DMS 273 (cell line): ENCODE data around the gene PCSK5.
"Not testable (repeated sequence)": the region's sequence is repeated elsewhere in the genome, so short reads cannot be mapped to it uniquely, and the experiment has no call there.

Experiments
- DNase-seq: peaks from one replicate; lab custom pipeline; 2025; ENCODE audit not compliant: unreplicated experiment; lab: John Stamatoyannopoulos, UW

The PCSK5 gene

DNA sequence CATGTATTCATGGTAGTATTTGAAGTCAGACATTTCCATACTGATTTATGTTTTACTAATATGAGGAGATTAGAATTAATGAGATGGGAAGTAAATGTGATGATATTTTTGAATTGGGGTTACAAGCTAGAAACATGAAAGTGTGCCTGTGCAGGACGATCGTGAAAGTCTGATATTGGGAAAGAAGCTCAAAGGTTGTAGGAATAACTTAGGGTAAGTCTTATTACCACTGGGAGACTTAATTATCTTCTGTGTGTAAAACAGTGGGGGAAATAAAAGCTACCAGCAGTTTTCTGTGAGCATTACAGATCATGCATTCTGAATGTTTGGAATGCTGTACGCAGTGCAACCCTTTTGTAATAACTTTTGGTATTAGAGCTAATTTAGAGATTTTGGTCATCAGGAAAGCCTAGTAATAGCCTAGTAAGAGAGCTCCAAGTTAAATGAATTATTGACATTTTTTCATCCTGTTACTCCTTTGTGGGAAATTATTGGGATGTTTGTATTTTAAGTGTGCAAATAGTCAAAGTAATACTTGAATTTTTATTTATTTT is 153.9 kb downstream of the PCSK5 start:
- no peak for DNase-seq

DNA sequence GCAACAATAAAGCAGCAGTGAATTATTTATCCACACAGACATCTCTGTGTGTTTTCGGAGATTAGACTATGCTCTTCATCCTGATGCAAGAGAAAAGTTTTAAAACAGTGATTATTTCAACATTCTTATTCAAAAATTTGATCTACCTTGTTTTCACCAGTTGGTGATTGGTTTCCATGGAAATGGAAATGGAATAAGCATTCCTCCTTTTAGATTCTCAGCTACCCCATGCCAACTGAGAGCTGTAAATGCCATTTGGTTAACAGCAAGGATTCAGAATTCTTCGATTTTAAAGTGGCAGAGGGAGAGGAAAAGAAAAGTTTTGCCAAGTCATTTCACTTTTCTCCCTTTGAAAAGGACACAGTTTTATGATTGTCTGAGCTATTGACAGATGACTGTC is 154.7 kb downstream of the PCSK5 start:
- DNase-seq: no peak

DNA sequence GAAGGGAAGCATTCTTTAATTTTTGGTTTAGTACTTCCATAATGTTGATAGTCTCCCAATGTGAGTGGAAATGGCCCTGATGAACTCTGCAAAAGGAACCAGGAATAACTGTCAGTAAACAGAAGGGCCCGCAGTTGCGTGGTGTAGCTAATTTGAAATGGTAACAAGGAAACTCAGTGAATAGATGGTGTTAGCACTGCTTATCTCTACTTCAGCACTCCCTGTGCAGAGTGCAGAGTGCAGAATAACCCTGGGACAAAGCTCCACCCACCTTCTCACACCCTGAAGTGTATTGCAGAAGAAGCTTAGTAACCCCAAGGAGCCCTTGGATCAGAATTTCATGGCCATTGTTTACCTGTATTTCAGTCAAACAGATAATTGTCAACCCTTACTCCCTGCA is 158.9 kb downstream of the PCSK5 start:
- DNase-seq: no peak

DNA sequence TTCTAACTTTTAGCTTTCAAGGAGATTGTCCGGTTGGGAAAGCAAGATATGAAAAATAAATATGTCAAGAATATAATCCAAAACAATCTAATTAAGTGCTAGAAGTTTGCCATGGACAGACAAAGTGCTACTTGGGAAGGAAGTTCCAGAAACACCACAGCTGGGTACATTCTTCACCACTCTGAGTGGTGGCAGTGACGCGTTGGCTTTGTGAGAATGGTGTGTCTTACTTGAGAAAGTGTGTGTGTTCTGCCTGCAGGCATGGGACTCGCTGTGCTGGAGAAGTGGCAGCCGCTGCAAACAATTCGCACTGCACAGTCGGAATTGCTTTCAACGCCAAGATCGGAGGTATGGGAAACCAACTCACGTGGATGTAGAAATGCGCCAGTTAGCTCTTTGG is 177.2 kb downstream of the PCSK5 start:
- DNase-seq: no peak

DNA sequence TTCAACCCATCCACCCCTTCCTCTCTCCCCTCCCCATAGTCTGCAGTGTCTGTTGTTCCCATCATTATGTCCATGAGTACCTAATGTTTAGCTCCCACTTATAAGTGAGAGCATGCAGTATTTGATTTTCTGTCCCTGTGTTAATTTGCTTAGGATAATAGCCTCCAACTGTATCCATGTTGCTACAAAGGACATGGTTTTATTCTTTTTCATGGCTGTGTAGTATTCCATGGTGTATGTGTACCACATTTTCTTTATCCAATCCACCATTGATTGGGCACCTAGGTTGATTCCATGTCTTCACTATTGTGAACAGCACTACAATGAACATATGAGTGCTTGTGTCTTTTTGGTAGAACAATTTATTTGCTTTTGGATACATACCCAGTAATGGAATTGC is 187.1 kb downstream of the PCSK5 start:
- DNase-seq: no peak

DNA sequence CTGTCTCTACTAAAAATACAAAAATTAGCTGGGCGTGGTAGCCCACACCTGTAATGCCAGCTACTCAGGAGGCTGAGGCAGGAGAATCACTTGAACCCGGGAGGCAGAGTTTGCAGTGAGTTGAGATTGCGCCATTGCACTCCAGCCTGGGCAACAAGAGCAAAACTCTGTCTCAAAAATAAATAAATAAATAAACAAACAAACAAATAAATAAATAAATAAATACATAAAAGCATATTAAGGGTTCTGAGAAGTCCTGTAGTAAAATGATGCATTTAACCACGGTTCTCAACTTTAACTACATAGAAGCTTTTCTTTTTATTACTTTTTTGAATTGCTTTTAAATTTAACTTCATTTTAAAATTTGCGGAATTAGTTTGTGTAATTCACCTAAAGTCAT is 190.8 kb downstream of the PCSK5 start:
- DNase-seq: not testable (repeated sequence)

DNA sequence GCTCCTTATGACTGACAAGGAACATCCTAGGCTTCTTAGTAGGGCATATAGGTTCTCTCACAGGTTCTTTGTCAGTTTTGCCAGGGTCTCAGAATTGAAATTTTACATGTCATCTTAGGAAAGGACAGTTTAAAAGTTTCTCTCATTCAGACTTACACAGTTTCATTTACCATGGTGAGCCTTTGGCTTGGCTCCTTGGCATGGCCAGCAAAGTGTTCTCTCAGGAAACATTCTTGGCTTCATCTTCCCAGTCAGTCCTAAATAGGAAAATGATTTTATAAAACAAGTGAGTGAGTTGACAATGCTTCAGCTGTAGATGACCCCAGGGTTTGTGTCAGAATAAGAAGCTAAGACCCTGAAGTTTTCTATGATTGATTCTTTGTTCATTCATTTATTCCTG is 191.6 kb downstream of the PCSK5 start:
- DNase-seq: no peak

DNA sequence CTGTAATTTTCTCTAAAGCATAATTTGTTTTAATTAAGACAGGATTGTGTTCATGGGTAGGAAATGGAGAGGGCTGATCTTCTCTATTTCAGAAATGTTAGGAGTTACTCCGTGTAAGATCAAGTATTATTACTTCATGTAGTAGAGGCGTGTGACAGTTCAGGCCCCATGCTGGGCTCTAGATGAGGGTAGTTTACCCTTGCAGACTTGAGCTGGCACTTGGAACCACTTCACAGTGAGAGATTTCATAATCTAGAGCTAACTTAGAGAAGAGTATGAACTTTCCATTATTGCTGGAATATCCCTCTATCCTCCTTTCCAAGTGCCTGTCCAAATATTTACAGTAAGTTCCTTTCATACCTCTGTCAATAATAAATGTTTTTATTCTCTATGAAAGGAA is 195.1 kb downstream of the PCSK5 start:
- no peak for DNase-seq

DNA sequence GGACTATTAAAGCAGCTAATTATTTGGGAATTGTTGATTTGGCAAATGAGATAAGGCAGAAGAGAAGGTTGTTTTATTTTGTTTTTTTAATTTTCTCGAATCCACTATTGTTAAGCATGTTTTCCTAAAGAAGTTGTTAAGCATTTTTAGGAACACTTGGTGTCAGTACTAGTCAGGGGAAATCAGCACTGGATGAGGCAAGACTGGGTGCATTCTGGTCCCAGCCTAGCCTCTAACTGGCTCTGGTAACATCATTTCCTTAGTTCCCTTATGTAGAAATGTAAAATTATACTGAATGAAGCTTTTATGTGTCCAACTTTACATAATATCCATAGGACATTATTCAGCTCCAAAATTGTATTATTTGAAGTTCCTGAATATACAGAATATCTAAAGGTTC is 196.1 kb downstream of the PCSK5 start:
- DNase-seq: no peak

DNA sequence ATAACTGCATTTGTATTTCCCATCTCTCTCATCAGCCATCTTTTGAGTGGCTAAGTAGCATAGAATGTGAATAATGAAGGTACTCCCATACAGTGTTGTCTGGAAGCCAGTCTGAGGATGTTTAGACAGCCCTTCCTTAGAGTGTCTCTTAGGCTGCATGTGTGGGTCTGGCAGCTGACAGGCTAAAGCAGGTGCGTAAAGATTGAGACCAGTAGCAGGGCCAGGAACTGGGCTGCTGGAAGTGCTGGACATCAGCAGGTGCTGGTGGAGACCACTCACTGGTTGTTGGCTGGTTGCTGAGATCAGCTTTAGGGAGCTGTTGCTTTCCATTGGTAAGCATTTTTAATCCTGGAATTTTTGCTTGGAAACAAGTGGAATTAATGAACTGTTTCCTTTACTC is 197.5 kb downstream of the PCSK5 start:
- DNase-seq: no peak

DNA sequence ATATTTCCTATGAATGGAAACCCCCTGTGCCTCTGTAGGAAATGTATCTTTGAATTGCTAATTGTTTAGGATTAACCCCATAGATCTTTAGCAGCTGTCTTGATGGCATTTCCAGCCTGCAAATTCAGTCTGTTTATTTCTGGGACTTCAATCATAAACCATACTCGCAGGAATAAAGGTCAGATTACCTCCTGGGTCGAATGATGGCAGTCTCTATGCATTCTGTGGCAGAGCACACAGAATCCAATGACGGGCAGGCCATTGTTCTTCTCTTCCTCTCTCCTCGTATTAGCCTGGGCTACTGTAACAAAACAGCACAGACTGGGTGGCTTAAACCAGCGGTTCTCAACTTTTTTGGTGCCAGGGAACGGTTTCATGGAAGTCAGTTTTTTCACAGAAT is 199.9 kb downstream of the PCSK5 start:
- DNase-seq: no peak

DNA sequence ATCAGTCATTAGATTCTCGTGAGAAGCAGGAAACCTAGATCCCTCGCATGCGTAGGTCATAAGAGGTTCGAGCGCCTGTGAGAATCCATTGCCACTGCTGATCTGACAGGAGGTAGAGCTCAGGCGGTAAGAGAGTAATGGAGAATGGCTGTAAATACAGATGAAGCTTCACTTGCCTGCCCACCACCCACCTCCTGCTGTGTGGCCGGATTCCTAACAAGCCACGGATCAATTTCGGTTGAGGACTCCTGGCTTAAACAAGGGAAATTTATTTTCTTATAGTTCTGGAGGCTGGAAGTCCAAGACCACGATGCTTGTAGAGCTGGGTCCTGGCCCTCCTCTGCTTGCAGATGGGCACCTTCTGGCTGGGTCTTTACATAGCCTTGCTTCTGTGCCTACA is 200.4 kb downstream of the PCSK5 start:
- DNase-seq: no peak

DNA sequence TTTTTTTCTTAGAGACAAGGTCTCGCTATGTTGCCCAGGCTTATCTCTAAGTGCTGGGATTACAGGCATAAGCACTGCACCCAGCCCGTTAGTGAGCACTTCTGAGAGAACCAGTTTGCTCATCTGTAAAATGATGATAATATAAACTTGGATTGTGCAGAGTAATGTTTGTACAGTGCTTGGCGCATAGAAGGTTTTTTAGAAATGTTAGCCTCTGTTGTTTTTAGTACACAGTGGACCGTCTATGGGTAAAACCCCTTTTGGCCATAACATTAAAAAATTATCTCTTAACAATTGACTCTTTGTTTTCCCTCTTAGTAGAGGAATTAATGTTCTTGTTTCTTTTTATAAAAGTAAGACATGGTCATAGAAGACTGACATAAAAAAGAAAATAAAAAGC is 202.1 kb downstream of the PCSK5 start:
- DNase-seq: no peak

DNA sequence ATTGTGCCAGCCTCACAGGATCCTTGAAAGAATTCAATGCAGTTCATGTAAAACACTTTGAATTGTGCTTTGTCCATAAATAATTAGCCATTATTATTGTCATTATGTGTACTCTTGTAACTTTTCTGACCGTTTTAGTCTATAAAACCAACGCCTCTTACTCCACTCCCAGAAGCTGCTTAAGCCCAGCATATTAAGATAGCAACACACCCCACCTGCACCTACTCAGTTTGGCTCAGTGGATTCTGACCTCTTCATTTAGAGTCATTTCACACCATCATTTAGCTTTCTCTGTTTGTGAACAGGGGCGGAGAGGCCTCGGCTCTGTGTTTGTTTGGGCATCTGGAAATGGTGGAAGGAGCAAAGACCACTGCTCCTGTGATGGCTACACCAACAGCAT is 205.1 kb downstream of the PCSK5 start:
- no peak for DNase-seq

DNA sequence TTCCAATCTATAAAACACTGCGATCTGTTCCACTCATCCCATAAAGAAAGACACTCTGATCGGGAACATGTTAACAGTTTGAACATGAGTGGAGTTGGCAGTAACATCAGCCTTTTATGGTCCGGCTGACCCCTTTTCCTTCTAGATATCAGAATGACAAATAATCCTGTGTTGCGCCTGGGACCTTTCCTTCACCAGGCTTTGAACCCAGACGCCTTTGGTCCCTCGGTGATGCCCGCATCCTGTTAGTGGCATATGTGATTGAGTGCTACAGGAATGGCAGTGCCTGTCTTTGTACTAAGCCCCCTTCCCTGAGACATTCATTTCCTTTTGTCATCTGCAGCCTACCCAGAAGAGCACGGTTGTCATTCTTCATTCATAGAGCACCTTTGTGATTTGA is 209.0 kb downstream of the PCSK5 start:
- no peak for DNase-seq

DNA sequence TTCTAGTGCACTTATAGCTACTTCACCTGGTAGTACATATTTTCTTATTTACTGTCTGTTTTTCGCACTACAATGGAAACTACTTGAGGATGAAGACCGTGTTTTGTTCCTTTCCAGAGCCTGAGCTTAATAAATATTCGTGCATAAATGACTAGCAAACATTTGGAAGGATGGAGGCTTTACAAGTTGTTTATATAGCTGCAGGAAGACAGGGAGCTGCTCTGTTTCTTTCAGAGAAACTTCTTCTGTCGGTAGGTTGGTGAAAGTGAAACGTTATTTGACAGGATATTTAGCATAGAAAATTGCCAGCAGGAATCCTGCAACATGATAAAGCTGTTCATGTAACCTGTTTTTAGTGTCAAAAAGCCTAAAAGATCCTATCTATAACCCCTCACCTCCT is 210.6 kb downstream of the PCSK5 start:
- DNase-seq: no peak

DNA sequence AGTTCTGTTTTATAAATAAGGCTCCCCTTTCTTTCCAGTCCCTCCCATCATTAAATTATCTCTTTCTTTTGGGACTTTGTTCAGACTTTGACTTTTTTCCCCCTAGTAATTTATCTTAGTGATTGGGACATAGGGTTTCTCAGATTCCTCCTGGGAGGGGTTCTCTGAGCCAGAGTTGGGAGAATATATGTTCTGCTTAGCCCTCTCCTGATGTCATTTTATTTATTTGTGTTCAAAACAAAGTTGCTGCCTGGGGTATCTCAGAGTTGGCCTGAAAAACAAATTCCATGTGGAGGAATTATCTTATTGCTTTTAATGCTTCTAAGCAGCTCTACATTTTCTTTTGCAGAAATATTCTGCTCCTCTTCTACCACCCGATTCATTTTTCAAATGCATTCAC is 211.0 kb downstream of the PCSK5 start:
- DNase-seq: no peak

DNA sequence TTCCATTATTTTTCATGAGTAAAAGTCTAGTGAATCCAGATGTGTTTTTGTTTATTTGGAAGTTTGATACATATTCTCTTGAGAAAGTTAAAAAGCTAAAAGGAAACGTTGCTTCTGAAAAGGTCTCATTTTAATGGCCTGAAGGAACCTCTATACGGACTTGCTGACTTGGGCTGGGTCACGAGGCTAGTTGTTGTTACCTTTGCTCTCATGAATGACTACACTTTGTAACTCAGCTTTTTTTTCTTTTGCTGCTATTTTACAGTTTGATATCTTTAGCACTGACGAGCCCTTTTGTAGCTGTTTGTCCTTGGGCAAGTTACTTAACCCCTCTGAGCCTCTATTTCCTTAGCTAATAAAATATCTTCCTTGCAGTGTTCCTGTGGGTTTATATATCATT is 211.5 kb downstream of the PCSK5 start:
- DNase-seq: no peak

DNA sequence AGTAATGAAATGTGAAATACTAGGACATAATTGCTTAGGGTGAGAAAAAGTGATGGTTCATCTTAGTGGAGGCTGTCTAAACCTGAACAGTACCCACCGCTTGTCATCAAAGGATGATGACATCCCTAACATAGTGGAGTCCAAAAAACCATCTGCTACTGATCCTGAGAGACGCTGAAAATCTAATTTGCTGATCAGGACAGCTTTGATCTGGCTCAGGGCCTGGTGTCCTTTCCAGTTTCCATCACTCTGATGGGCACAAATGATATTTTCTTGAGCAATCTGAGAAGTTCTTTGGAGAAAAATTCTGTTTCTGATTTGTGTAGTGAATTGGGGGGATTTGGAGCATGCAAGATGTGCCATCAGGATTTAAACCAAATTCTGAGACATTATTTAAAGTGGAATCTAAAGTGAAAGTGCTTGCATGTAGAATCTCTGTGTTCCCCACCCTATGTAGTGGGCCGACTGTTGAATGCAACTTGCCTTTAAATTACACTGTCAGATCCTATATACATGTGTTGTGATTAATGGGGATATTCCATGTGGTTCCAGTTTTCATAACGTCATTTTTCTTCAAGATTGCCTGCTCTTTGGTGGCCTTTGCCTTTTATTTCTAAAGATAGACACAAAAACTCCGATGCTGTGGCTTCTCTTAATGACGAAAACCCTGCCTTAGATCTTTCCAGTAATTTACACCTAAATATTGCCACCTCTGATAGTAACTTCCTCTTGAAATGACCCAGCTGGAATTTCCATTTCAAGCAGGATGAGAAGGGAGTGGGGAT is 213.2 kb downstream of the PCSK5 start:
- no peak for DNase-seq

DNA sequence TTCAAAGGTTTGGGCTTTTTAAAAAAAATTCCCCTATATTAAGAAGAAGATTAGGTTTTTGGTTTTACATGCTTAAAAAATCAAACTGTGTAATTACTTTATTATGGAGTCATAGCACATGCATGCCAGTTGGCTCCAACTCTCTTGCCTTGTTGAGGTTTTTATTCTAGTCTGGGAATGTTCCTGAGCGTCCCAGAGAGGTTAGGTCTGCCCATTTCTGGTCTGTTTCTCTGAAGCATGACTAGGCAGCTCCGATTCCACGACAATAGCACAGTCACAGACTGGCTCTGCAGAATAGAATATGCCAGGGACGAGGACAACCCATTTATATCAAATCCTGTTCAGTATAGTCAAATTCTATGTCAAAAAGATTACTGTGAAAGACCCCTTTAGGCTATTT is 217.0 kb downstream of the PCSK5 start:
- DNase-seq: no peak

DNA sequence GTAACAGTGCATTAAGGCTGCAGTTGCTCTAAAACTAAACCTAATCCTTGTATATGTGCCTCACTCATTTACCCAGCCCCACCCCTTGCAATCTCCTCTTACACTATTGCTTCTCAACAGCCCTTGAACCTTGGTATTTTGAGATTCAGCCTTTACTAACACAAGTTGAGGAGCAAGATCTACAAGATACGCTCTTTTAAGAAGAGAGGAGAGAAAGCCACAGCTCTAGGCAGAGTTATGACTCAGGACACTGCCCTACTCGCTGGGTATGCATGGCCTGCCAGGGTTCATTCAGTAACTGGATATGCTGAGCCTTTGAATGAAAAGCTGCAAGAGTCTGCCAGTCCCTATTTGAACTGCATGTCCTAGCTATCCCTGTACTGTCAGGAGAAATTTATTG is 219.5 kb downstream of the PCSK5 start:
- DNase-seq: no peak

DNA sequence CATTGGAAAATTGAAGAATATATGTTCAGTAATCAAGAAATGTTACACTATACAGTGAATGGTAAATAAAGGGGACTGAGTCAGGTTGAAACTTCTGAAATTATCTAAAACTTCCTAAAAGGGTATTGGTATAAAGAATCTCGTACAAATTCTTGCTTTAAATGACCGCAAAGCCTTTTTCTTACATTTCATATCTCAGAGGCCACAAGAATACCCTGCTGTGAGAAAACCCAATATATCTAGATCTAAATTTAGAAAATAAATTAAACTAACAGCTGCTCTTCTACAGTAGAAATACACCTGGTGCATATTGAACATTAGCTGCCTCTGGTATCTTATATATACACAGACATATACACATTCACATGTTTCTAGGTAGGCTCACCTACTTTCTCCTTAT is 221.7 kb downstream of the PCSK5 start:
- no peak for DNase-seq

DNA sequence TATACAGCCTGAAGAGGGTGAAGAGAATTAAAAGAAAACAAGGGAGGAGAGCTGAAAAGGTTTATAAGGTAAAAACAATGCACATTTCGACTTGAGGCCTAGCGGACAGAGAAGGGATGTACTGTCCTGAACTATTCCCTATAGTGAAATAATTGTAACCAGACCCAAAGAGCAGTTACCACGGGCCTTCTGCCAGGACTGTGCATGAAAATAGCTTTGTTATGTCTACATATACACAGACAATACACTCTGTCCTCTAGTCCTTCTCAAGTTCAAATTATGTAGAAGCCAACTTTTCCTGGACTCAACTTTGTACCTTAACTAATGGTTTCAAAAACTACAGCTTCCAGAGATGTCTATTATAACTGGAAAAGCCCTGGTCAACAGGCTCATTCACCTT is 223.7 kb downstream of the PCSK5 start:
- DNase-seq: no peak
